Activated CD8-positive, alpha-beta memory T cell treated with anti-CD3 and anti-CD28 coated beads, Interleukin-2, amount 50 U/mL, for 4 hours (primary cell): ENCODE data around the gene OR5C1.
"Not testable (repeated sequence)": the region's sequence is repeated elsewhere in the genome, so short reads cannot be mapped to it uniquely, and the experiment has no call there.

Experiments
- DNase-seq: peaks from one replicate; pipeline ENCODE4 v3.0.0-alpha.2; 2020

OR5C1 gene

DNA sequence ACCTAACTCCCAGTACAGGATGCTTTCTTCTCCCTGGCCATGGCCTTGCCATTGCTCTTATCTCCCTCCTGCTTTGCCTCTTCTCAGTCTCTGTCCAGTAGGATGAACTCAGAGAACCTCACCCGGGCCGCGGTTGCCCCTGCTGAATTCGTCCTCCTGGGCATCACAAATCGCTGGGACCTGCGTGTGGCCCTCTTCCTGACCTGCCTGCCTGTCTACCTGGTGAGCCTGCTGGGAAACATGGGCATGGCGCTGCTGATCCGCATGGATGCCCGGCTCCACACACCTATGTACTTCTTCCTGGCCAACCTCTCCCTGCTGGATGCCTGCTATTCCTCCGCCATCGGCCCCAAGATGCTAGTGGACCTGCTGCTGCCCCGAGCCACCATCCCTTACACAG lies at the start of gene OR5C1:
TSS of gene OR5C1 (plus strand) at position 103 of the 400 bp plus-strand sequence. CDS start at position 103, 0 bp downstream.
- no peak for DNase-seq

- DNase-seq, result no peak
Observed at GRCh38 chr9:122742003-122742402, 46.7 kb upstream of the OR5C1 start, which contains the start of gene OR1L6. Gene OR1L6, plus strand, starts transcription at chr9:122742303. Its CDS starts 7,545 bp downstream, at chr9:122749848.

- no peak for DNase-seq
Observed at GRCh38 chr9:122754825-122755224, 33.9 kb upstream of the OR5C1 start.

GRCh38 chr9:122767817-122768216 lies 20.9 kb upstream of the OR5C1 start:
- DNase-seq, result no peak

DNA sequence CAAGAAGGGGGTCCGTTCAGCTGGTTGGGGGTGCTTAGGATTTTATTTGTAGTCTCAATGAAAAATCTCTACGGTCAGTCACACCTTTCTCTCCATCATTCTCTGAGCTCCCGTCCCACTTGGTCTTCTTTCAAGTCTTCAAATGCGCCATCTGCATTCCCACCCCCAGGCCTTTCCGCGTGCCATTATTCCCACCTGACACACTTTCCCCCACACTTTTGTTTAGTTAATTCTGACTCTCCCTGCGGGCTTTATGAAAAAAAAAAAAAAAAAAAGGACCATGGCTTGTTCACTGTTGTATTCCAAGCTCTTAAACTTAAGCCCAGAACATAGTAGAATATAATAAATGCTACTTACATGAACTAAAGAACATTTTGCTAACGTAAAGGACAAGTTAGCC lies 11.7 kb upstream of the OR5C1 start:
- DNase-seq, result no peak

DNA sequence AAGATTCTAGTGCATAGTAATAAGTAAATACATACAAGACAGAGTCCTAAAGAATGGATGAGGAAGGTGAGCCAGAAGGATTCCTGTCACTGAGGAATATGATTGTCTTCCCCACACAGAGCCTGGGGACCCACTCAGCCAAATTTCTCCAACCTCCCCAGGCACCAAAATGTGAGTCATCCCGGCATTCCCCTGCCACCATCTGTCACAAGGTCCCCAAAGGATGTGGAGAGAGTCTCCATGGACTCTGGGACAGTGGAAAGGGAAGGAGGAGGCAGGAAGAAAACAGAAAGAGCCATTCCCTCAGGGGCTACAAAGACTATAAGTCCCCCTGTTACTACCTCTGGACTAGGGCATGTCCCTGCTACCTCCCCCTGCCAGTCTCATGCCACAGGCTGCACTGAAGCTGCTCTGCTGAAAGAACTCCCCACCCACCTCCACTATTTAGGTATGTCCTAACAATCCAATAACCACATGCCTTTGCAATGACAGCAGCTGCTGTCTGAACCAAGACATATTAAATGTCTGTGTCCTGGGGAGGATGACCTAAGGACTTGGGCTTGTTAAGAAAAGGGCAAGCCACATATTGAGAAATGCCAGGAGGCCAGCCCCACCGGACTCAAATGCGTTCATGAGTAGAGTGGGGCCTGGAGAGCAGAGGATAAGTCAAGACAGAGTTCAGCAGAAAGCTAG lies 10.7 kb upstream of the OR5C1 start:
- no peak for DNase-seq

GRCh38 chr9:122779181-122779580 lies 9.6 kb upstream of the OR5C1 start:
- no peak for DNase-seq

- no peak for DNase-seq
Observed at GRCh38 chr9:122780026-122780425, 8.7 kb upstream of the OR5C1 start.

GRCh38 chr9:122781671-122782070 lies 7.1 kb upstream of the OR5C1 start:
- no peak for DNase-seq

DNA sequence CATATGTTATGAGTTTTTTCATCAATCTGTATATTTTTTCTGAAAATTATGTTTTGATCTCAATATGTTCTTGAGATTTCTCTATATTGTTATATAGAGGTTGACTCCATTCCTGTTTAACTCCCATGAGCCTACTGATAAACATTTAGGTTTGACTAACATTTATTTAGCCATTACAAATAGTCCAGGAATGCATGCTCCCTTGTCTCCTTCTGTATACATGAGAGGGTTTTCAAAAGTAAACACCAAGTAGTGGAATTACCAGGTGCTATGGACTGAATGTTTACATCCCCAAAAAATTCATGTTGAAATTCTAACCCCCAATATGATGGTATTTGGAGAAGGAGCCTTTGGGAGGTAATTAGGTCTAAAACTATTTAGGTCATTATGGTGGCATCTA lies 3.5 kb upstream of the OR5C1 start:
- DNase-seq, result no peak

- no peak for DNase-seq
Observed at GRCh38 chr9:122786338-122786737, 2.4 kb upstream of the OR5C1 start.

GRCh38 chr9:122789256-122790046 lies 718 bp downstream of the OR5C1 start:
- DNase-seq, result no peak

- no peak for DNase-seq
Observed at GRCh38 chr9:122791872-122792669, 3.3 kb downstream of the OR5C1 start.

DNA sequence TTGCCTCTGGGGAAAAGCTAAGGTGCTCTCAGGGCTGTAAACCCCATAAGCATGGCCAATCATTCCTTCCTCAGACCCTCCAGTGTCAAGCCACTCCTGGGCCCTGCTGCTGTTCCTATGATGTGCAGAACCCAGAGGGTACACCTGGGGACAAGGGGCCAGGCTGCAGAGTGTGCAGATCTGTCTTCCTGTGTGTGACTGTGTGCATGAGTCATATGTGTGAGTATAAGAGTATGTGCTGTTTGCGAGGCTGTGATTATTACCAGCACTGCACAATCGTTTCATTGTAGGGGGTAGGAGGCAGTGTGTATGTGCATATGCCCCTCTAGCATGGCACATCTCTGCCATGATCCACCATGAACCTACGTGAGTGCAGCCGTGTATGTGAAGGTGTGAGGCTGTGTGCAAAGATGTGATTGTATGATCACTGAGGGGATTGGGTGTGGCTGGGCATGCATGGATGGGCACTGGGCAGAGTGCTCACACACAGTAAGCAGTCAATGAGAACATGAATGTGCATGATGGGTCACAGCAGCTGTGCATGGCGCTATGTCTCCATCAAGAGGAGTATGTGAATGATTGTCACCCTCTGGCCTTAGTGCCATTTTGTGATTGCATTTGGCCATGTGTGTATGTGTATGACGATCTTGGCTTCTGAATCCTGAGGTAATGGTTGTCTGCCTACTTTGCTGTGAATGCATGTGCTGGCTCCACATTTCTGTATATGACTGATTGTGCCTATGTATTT lies 8.8 kb downstream of the OR5C1 start:
- DNase-seq, result no peak

- no peak for DNase-seq
Observed at GRCh38 chr9:122800066-122801060, 11.6 kb downstream of the OR5C1 start, which contains the start of gene OR1K1. Gene OR1K1, plus strand, starts transcription at chr9:122800123. Its CDS starts 0 bp downstream, at chr9:122800123.

- DNase-seq, result no peak
Observed at GRCh38 chr9:122806661-122807060, 17.9 kb downstream of the OR5C1 start.

GRCh38 chr9:122807271-122807900 lies 18.7 kb downstream of the OR5C1 start:
- DNase-seq, result no peak

DNA sequence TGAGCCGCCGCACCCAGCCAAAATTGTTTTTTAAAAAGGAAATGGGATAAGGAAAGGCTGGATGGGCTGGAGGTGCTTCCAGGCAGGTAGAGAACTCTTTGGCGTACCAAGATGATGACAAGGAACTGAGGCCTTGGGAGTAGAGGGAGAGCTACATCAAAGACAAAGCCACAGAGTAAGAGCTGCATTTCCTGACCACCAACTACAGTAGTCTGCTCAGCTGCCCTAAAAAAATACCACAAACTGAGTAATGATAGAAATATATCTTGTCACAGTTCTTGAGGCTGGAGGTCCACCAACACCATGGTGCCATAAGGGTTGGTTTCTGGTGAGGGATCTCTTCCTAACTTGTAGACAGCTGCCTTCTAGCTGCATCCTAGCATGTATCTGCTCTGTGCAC lies 19.4 kb downstream of the OR5C1 start:
- DNase-seq, result no peak

- DNase-seq, result not testable (repeated sequence)
Observed at GRCh38 chr9:122809261-122809660, 20.5 kb downstream of the OR5C1 start.

GRCh38 chr9:122810306-122810946 lies 21.7 kb downstream of the OR5C1 start:
- peak; percentile 78 for DNase-seq
